ENCODE results near the gene GPR35. TPM values are rescaled to one million over a fixed set of nuclear protein-coding genes. Genes with fewer than 3 reads are reported as not detected.

Gene GPR35
- polyA plus RNA-seq, 1 of the 3 experiments (the other 2 are of a cell fraction) = 1.2 TPM

GRCh38 chr2:240670950-240671349, 45.7 kb downstream of the GPR35 start:
- Histone ChIP-seq H3K4me2 (no peak overlapping the region), H3K27me3 (ENCODE audit: insufficient read depth) (no peaks in the 10 kb centered on the region; the same call in 1 of the 2 replicates), H3K4me1 (ENCODE audit: control insufficient read depth in 1 of 2, insufficient read depth in 2 of 2, low read depth in 1 of 2, low read length in 1 of 2) (peaks cover 0 to 2% of the 10 kb centered on the region in 2 experiments; a peak in 1 of 4 replicates), H3K27ac (ENCODE audit: low read depth in 2 of 2, low read length in 1 of 2) (no peak overlapping the region), H3K79me2 (ENCODE audit: insufficient read depth) (no peaks in the 10 kb centered on the region), H2AFZ (ENCODE audit: low read depth) (no peak overlapping the region), H3K9me2 (no peaks in the 10 kb centered on the region), H3K9ac (no peak overlapping the region), H3K36me3 (replicated peaks in 1 of 2; ENCODE audit: control insufficient read depth in 1 of 2, insufficient read depth in 2 of 2, low read length in 1 of 2) (no peaks in the 10 kb centered on the region), H3K4me3 (ENCODE audit: low read depth in 2 of 2, low read length in 1 of 2) (no peak overlapping the region), H3F3A (replicated peaks; ENCODE audit: insufficient read depth) (no peaks in the 10 kb centered on the region), H3K9me3 (no peaks in the 10 kb centered on the region), H4K20me1 (ENCODE audit: insufficient read depth) (no peaks in the 10 kb centered on the region)
- ChIA-PET POLR2A (no interaction called here), CTCF (no interaction called here)
- TF ChIP-seq CTCF (IDR thresholded peaks at IDR 0.05) (no peak), TEAD4 (IDR thresholded peaks at IDR 0.05; ENCODE audit: borderline replicate concordance, insufficient read depth) (no peak), TAF1 (IDR thresholded peaks at IDR 0.05; ENCODE audit: borderline replicate concordance, low read depth, low read length) (no peak), NRF1 (IDR thresholded peaks at IDR 0.05; ENCODE audit: low read depth, low read length) (no peak), RXRA (IDR thresholded peaks at IDR 0.05; ENCODE audit: borderline replicate concordance, low read depth) (no peak), ZBTB33 (IDR thresholded peaks at IDR 0.05; ENCODE audit: borderline replicate concordance, low read depth) (no peak), IRF3 (IDR thresholded peaks at IDR 0.05; ENCODE audit: low read depth, low read length) (no peak), JUND (IDR thresholded peaks at IDR 0.05) (no peak), YY1 (IDR thresholded peaks at IDR 0.05; ENCODE audit: low read depth) (no peak), MXI1 (IDR thresholded peaks at IDR 0.05; ENCODE audit: low read depth, low read length) (no peak), USF1 (IDR thresholded peaks at IDR 0.05; ENCODE audit: borderline replicate concordance, low read depth) (no peak), RAD21 (IDR thresholded peaks at IDR 0.05; ENCODE audit: low read length) (no peak), EP300 (IDR thresholded peaks at IDR 0.05; ENCODE audit: borderline replicate concordance in 1 of 2, low read depth in 1 of 2, low read length in 1 of 2) (no peak), CHD2 (IDR thresholded peaks at IDR 0.05; ENCODE audit: low read length, partially characterized antibody) (no peak)
- WGBS (ENCODE audit: low lambda C conversion rate) = 39% methylated on average over 4 of the region's 4 CpGs
- DNase-seq = no peak

All from SK-N-SH (cell line).